Measurements from ENCODE around the gene PTPRU. TPM values are rescaled to one million over a fixed set of nuclear protein-coding genes. Genes with fewer than 3 reads are reported as not detected.

PTPRU gene
- total RNA-seq: 9.4 and 16.2 TPM in 2 replicates

DNA sequence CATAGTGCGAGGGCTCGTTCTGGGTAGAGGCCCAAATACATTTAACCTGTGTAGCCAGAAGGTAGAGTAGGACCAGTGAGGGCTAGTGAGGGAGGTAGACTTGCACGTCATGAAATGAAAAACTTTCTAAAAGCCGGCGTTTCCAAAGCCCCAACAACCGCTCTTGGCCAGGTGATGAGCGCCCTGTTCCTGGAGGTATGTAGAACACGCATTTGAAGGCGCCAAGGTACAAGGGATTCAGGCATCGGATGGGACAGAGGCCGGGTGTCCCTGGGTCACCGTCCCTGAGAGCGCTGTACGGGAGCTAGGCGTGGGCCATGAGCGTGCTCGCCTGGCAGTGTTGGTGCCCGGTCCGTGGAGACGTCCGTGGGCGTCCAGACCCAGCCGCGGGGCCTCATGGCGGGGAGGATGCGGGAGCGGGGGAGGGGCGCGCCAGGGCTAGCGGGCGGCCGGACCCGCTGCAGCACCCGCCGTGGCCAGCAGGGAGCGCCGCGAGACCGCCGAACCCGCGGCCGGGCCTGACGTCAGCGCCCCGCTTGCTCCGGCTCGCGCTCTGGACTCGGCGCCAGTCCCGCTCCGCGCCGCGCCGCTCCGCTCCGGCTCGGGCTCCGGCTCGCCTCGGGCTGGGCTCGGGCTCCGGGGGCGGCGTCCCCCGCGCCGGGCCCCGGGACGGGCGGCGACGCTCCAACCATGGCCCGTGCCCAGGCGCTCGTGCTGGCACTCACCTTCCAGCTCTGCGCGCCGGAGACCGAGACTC, at the start of gene PTPRU:
TSS of gene PTPRU (plus strand) at position 568 of the 757 bp plus-strand sequence. CDS start at position 691, 123 bp downstream.
- H3K4me2 ChIP-seq (ENCODE audit: insufficient read depth, low read length): peak within 1 kb of the TSS; percentile 89
- H3K36me3 ChIP-seq (ENCODE audit: insufficient read depth, low read length): no peaks in the 10 kb centered on the region
- peaks cover 22% of the 10 kb centered on the region for H3K27me3 ChIP-seq (ENCODE audit: insufficient read depth, low read length)
- H3K79me2 ChIP-seq (ENCODE audit: insufficient read depth, low read length): no peaks in the 10 kb centered on the region
- TF ChIP-seq, protein P1, sequence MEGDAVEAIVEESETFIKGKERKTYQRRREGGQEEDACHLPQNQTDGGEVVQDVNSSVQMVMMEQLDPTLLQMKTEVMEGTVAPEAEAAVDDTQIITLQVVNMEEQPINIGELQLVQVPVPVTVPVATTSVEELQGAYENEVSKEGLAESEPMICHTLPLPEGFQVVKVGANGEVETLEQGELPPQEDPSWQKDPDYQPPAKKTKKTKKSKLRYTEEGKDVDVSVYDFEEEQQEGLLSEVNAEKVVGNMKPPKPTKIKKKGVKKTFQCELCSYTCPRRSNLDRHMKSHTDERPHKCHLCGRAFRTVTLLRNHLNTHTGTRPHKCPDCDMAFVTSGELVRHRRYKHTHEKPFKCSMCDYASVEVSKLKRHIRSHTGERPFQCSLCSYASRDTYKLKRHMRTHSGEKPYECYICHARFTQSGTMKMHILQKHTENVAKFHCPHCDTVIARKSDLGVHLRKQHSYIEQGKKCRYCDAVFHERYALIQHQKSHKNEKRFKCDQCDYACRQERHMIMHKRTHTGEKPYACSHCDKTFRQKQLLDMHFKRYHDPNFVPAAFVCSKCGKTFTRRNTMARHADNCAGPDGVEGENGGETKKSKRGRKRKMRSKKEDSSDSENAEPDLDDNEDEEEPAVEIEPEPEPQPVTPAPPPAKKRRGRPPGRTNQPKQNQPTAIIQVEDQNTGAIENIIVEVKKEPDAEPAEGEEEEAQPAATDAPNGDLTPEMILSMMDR (IDR thresholded peaks at IDR 0.05; ENCODE audit: extremely low read depth, low read depth, low read length): peak; percentile 46
- no peak within 1 kb of the TSS for H3K27ac ChIP-seq (ENCODE audit: low read depth, low read length)
- H2AFZ ChIP-seq (ENCODE audit: low read length): peak within 1 kb of the TSS; percentile 78
- peak; percentile 100 for DNase-seq (ENCODE audit: insufficient read length, low spot score, missing footprints)
- H4K20me1 ChIP-seq (ENCODE audit: insufficient read depth, low read length): no peaks in the 10 kb centered on the region
- peak within 1 kb of the TSS; percentile 69 for H3K4me3 ChIP-seq (ENCODE audit: insufficient read depth, low read length)
- H3K4me1 ChIP-seq (ENCODE audit: insufficient read depth, low read length): peaks cover 12% of the 10 kb centered on the region
- H3K9me3 ChIP-seq (ENCODE audit: low read depth, low read length): no peaks in the 10 kb centered on the region

DNA sequence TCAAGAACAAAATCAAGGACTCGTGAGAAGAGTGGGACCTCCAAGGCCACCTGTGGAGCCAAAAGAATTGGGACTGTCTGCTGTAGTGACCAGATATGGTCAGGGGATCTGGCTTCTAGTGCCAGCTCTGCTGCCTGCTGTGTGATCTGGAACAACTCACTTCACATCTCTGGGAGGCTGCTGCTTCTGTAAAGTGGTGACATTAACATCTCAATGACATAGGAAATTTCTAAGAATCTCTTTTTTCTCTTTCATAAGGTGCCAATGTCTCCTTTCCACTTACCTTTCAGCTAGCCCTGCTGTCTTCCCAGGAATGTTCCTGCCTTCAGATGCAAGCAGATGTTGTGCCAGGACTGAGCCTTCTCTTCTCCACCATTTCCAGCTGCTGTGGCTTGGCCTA, 49.6 kb upstream of the PTPRU start:
- Histone ChIP-seq H3K36me3 (ENCODE audit: insufficient read depth, low read length) (no peaks in the 10 kb centered on the region), H3K27me3 (ENCODE audit: insufficient read depth, low read length) (no peaks in the 10 kb centered on the region), H3K79me2 (ENCODE audit: insufficient read depth, low read length) (no peaks in the 10 kb centered on the region), H3K4me3 (ENCODE audit: insufficient read depth, low read length) (no peak overlapping the region), H3K4me1 (ENCODE audit: insufficient read depth, low read length) (no peaks in the 10 kb centered on the region), H4K20me1 (ENCODE audit: insufficient read depth, low read length) (no peaks in the 10 kb centered on the region), H3K9me3 (ENCODE audit: low read depth, low read length) (no peaks in the 10 kb centered on the region), H2AFZ (ENCODE audit: low read length) (no peak overlapping the region), H3K4me2 (ENCODE audit: insufficient read depth, low read length) (no peak overlapping the region), H3K27ac (ENCODE audit: low read depth, low read length) (no peak overlapping the region)
- DNase-seq (ENCODE audit: insufficient read length, low spot score, missing footprints): no peak
- TF ChIP-seq, protein P1 (IDR thresholded peaks at IDR 0.05; ENCODE audit: extremely low read depth, low read depth, low read length): no peak

DNA sequence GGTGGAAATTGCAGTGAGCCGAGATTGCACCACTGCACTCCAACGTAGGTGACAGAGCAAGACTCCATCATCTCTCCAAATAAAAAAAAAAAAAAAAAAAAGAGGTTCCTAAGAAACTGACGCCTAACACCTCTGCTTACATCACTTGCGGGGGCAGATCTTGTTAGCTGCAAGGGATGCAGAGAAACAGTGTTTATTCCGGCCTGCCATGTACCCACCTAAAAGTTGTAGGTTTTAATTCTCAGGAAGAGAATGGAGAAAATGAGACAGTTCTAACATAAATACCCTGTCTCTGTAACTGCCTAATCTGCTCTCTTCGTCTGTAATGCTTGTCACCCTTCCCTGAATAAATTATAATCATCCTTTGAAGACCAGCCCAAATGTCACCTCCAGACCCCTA, 45.6 kb upstream of the PTPRU start:
- TF ChIP-seq, protein P1 (IDR thresholded peaks at IDR 0.05; ENCODE audit: extremely low read depth, low read depth, low read length): no peak
- no peak overlapping the region for H2AFZ ChIP-seq (ENCODE audit: low read length)

DNA sequence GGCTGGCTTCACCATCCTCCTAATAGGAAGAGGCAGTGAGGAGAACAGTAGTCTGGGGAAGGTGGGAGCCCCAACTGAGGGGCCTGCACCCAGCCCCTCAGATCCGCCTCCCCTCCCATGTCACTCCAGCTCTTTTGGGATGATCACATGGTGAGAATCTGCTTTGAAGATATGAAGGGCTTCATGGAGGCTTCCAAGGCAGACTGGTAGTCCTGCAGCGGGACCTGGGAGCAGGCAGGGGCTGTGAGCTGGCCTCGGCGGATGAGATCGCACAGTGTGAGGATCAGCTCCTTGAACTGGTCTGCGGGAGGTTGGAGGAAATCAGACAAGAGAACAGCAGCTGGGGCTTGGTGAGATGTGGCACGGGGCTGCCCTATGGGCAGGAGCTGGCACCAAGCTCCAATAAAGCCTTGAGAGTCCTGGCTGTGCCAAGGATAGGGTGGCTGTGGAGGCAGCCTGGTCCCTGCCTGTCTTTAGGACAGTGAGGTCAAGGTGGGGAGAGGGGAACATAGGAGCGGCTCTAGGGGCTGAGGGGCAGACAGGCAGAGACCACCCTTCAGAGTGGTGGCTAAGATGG, 42.4 kb upstream of the PTPRU start:
- Histone ChIP-seq H3K27me3 (ENCODE audit: insufficient read depth, low read length) (no peaks in the 10 kb centered on the region), H3K4me2 (ENCODE audit: insufficient read depth, low read length) (no peak overlapping the region), H2AFZ (ENCODE audit: low read length) (no peak overlapping the region), H3K4me3 (ENCODE audit: insufficient read depth, low read length) (no peak overlapping the region), H3K27ac (ENCODE audit: low read depth, low read length) (no peak overlapping the region), H3K79me2 (ENCODE audit: insufficient read depth, low read length) (no peaks in the 10 kb centered on the region), H4K20me1 (ENCODE audit: insufficient read depth, low read length) (no peaks in the 10 kb centered on the region), H3K36me3 (ENCODE audit: insufficient read depth, low read length) (peaks cover 19% of the 10 kb centered on the region), H3K9me3 (ENCODE audit: low read depth, low read length) (no peaks in the 10 kb centered on the region), H3K4me1 (ENCODE audit: insufficient read depth, low read length) (peaks cover 18% of the 10 kb centered on the region)
- TF ChIP-seq, protein P1 (IDR thresholded peaks at IDR 0.05; ENCODE audit: extremely low read depth, low read depth, low read length): no peak
- DNase-seq (ENCODE audit: insufficient read length, low spot score, missing footprints): no peak

More for the DNA sequence above, 45.6 kb upstream of the PTPRU start:
- Histone ChIP-seq H3K9me3 (ENCODE audit: low read depth, low read length) (no peaks in the 10 kb centered on the region), H3K4me3 (ENCODE audit: insufficient read depth, low read length) (no peak overlapping the region), H4K20me1 (ENCODE audit: insufficient read depth, low read length) (no peaks in the 10 kb centered on the region), H3K27me3 (ENCODE audit: insufficient read depth, low read length) (no peaks in the 10 kb centered on the region), H3K79me2 (ENCODE audit: insufficient read depth, low read length) (no peaks in the 10 kb centered on the region), H3K27ac (ENCODE audit: low read depth, low read length) (no peak overlapping the region), H3K36me3 (ENCODE audit: insufficient read depth, low read length) (peaks cover 11% of the 10 kb centered on the region), H3K4me2 (ENCODE audit: insufficient read depth, low read length) (no peak overlapping the region), H3K4me1 (ENCODE audit: insufficient read depth, low read length) (peaks cover under 1% of the 10 kb centered on the region)
- DNase-seq (ENCODE audit: insufficient read length, low spot score, missing footprints): no peak

Data from osteoblast (primary cell).